Hindlimb muscle (tissue), 1 donor: ENCODE measurements around the gene ALDH3B1. TPM values are rescaled to one million over a fixed set of nuclear protein-coding genes. Genes with fewer than 3 reads are reported as not detected.

Experiments used
- DNase-seq: peaks from one replicate; pipeline ENCODE4 v3.0.0-alpha.2; 2013
- polyA plus RNA-seq: library from polyadenylated mRNA; unstranded; fragments of 120-200 nt; gene quantifications from one replicate; pipeline ENCODE4 v1.2.1, GENCODE V29; 2013; ENCODE audit not compliant: insufficient read length

ALDH3B1 gene
- polyA plus RNA-seq, 1 donor: 17.0 TPM

DNA sequence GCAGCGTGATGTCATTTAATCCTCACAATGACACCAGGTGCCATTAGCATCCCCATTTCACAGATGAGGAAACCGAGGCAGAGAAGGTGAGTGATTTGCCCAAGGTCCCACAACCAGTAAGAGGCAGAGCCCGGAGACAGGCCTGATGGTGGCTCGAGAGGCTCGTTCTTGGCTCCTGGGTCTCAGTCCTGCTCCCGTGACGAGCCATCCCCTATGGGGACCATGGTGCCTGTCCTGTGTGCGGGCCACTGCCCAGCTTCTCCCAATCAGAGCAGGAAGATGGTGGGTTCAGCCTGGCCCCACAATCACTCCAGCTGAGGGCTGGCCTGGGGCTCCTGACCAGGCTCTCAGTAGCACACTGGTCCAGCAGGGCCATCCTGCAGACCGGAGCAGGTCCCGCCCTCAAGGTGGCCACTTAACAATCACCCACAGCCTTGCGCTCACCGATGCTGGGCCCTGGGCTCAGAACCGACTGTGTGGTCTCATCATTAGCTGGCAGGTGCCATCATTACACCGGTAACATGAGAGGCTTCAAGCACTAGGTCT, 3.6 kb downstream of the ALDH3B1 start:
- DNase-seq: no peak

DNA sequence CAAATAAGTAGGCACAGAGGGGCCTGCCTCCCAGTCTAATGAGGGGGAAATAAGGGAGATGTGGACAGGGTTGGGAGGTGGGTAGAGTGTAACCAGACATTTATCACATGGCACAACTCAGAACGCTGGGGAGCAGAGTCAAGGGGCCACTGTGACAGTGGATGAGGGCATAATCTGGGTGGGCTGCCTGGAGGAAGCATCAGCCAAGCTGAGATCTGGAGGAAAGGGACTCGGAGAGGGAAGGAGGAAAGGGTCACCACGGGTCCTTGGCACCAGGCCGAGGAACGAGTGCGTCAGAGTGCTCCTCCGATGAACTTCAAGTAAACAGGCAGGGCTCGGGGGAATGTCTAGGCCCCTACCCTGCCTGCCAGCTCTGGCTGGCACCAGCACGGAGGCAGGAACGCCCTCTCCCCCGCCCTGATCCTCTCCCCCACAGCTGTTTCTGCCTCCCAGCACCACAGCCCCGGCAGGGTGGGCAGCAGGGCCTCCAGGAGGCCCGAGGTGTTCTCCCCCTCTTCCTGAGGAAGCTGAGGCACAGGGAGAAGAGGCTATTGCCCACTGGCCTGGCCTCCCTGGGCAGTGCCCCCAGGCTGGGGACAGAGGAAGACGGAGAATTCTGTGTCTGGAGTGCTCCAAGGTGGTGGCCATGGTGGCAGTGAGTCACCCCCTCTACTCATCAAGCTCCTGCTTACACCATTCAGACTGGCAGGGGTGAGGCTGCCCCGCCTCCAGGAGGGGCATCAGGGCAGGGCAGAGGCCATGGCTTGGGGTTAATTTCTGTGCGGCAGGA, 4.2 kb downstream of the ALDH3B1 start:
- DNase-seq: no peak

GRCh38 chr11:68014947-68015447, 4.9 kb downstream of the ALDH3B1 start:
- no peak for DNase-seq

- no peak for DNase-seq
Observed at GRCh38 chr11:68015467-68015866, 5.3 kb downstream of the ALDH3B1 start.

DNA sequence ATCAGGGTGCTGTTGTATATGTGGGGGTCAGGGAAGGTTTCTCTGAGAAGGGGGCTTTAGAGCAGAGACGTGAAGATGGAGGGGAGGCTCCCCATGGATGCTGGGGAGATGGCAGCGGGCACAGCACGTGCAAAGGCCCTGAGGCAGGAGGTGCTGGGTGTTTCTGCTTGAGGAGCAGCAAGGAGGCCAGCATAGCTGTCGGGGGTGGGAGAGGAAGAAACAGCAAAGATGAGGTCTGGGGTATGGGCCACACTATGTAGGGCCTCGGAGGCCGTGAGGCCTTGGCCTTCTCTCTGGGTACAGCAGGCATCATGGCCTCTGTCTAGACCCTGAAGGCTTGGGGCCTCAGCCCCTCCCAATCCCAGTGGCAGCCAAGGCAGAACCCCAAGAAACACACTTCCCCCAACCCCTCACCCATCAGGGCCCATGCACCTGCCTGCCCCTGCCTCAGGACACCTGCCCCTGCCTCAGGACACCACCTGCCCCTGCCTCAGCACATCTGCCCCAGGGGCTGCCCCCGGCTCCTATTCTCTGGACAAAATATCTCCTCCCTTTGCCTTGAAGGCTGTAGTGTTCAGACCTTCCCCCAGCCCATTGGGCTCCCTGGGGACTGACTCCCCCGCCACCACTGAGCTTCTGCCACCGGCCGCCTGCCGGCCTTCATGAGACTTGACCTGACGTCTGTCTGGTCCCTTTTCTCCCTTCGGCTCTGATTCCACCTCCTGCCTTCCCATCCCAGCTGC, 6.2 kb downstream of the ALDH3B1 start:
- no peak for DNase-seq

DNA sequence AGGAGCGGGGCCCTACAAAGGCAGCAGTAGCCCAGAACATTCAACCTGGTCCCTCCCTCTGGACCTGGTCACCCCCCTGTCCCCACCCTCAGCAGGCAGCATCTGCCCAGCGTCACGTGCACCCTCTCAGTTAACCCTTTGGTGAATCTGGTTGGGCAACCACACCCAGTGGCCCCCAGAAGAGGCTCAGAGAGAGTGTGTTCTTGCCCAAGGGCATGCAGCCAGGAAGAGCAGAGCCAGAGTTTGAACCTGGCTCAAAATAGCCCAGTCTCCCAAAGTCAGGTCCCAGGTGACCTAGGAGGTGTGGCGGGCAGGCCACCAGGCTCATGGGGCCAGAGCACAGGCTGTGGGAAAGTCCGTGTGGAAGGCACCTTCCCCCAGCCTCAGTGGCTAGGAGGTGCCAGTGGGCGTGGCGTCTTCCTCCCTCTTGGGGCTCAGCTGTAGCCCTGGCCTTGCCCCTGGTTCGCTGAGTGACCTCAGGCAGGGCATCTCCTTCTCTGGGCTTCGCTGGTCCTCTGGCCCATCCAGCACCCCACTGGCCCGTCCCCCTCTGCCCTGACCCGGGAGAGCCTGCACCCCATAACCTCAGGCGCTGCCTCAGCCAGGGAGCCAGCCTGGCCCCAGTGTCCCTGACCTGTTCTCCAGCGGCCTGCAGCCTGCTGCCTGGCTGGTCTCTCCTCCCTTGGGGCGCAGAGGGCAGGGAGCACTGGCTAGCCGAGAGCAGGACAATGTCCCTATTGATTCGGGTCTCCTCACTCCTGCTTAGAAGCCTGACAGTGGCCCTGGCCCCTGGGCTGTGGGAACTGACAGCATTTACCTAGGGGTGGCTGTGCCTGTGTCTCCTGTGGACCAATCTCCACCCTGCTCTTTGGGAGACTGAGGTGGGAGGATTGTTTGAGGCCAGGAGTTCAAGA, 7.0 kb downstream of the ALDH3B1 start:
- DNase-seq: no peak

- no peak for DNase-seq
Observed at GRCh38 chr11:68017980-68018729, 8.0 kb downstream of the ALDH3B1 start.

DNA sequence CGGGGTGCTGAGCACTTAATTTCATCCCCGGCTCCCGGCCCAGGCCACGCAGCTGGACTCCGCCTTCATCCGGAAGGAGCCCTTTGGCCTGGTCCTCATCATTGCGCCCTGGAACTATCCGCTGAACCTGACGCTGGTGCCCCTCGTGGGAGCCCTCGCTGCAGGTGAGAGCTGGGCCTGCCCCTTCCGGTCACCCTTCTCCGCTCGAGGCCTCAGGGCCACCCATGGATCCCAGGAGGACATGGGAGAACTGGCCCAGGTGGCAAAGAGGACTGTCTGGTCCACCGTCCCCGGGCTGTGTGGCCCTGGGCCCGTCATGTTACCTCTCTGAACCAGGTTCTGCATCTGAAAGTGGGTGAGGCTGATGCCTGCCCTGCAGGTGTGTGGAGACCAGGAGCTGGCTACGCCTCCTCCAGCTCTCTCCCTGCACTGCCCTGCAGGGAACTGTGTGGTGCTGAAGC, 8.6 kb downstream of the ALDH3B1 start:
- DNase-seq: no peak

DNA sequence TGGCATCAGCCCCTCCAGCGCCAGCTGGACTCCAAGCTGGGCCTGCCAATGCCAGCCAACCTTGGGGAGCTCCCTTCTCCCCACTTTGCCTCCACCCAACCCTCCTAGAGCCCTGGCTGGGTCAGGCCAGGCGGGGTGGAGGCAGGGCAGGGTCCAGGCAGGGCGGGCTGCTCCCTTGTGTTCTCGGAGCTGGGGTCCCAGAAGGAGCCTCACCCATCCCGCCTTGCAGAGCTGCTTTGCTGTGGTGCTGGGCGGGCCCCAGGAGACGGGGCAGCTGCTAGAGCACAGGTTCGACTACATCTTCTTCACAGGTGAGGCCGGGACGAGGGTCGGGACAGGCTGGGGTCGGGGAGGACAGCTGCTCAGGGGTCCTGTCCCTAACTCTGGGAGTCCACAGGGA, 9.4 kb downstream of the ALDH3B1 start:
- DNase-seq: no peak

DNA sequence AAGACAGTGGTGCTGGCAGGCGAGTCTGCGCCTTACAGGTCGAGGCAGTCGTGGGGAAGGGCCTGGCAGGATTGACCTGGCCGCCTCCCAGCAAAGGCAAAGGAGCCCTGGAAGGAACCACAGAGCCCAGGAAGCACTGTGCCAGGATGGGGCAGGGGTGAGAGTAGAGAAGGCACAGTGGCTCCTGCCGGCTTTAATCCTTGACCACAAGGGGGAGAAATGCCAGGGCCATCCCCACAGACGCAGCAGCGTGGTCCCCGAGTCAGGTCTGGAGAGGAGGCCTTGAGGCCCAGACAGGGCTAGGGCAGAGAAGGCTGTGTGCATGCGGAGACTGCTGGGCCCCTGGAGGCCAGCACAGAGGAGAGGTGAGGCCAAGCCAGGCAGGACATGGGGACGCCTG, 10.4 kb downstream of the ALDH3B1 start:
- no peak for DNase-seq

DNA sequence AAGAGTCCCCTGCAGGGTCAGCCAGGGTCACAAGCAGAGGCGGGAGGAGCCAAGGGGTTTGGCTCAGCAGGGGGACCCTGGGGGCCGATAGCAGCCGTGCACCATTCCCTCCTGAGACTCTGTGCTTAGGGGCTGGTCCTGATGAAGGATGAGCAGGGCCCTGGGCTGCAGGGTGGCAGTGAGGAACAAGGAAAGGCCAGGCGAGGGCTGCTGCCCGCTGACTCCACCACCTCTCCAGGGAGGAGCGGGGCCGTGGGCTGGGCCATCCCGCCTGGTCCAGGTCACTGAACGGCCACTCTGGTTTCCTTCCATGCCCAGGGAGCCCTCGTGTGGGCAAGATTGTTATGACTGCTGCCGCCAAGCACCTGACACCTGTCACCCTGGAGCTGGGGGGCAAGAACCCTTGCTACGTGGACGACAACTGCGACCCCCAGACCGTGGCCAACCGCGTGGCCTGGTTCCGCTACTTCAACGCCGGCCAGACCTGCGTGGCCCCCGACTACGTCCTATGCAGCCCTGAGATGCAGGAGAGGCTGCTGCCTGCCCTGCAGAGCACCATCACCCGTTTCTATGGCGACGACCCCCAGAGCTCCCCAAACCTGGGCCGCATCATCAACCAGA, 11.2 kb downstream of the ALDH3B1 start:
- DNase-seq: no peak

GRCh38 chr11:68022531-68022930, 12.4 kb downstream of the ALDH3B1 start:
- DNase-seq: no peak

DNA sequence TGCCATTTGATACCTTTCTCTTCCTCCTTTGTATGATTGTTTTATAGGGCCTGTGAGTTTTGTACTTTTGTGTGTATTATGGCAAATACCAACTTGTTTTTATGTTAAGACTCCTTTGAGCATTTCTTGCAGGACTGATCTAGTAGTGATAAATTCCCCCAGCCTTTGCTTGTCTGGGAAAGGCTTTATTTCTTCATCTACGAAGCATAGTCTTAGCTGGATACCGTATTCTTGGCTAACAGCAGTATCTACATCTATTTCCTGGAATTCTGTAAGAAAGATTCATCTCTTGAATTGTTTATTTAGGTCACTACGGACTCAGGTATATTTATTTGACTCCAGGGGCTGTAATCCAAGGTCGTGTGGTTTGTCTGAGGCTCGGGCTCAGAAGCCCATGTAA, 14.4 kb downstream of the ALDH3B1 start:
- no peak for DNase-seq

DNA sequence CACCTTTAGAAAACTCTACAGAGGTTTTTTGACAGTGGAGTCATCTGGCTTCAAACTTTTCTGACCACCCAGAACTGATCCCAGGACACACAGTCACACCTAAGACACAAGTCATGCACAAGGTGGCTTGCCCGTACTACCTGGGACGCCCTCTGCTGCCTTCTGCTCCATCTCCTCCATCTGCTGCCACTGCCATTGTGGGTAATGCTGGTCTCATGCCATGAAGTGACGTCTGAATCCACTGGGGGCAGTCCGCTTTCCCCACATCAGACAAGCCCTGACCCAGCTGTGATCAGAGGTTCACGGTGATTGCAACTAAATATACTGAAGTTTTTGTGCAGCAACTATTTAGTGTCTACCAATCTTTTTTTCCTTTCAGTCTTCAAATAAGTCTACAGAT, 14.9 kb downstream of the ALDH3B1 start:
- DNase-seq: no peak

DNA sequence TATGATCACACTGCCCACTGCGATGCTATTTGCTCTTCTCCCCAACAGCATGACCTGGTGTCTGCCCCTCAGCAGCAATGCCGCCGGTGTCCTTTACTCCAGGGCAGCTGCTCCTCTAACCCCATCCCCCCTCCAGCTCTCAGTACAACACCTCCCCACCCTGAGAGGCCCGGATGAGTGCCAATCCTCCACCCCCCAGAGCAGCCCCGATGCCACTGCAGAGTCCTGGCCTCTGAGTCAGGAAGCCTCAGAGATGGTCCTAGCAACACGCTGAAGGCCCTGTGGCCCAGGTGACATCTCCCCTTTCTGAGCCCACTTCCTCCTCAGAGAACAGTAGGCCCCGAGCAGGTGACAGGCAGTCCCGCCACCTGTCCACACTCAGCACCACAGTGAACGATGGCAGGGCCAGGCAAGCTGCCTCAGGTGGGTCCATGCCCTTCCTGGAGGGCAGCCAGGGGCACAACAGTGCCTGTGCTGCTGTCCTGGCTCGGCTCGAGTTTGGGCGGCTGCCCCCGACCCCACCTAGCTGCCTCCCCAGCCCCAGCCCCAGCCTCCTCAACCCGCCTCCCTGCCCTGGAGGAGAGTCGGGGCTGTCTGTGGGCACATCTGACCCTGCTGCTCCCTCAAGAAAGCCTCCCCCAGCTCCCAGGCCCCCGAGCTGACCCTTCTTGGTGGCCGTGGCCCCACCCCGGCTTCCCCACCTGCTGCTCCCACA, 16.4 kb downstream of the ALDH3B1 start:
- DNase-seq: no peak

DNA sequence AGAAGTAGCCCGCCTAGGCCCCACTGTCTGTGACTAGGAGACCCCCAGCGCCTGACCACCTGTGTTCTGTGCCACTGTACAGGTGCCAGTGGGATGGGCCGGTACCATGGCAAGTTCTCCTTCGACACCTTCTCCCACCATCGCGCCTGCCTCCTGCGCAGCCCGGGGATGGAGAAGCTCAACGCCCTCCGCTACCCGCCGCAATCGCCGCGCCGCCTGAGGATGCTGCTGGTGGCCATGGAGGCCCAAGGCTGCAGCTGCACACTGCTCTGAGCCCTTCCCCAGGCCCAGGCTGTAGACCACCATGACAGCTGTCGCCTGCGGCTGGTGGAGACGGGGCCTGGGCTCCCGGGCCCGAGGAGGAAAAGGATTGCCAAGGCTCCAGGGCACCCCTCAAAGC, 17.5 kb downstream of the ALDH3B1 start:
- no peak for DNase-seq

DNA sequence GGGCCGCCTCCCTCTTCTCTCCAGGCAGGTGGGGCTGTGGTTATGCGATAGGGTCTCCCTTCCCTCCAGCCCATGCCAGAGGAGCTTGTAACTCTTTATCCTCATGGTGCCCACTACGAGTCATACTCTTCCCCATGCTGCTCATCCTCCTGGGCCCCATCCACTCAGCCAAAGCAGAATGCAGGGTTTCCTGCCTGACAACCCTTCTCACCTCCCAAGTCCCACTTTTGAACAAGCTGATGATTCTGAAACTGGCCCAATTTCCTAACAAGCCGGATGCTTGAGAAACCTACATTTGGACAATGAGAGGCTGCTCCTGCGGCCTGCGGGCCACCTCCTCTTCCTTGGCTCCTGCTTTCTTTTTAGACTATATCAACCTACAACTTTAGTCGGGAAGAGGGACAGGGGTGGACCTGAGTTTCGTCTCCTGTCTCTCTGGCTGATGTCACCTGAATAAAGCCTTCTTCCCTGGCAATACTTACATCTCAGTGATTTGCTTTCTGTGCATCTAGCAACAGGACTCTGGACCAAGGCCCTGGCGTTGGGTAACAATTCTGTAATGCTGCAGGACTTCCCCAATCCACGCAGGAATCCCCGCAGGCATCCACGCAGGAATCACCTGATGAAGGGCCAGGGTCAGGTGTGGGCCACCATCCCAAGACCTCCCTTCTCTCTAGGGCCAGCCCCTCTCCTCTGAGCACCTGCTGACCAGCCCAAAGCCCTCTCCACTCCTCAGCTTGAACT, 18.8 kb downstream of the ALDH3B1 start:
- no peak for DNase-seq

DNA sequence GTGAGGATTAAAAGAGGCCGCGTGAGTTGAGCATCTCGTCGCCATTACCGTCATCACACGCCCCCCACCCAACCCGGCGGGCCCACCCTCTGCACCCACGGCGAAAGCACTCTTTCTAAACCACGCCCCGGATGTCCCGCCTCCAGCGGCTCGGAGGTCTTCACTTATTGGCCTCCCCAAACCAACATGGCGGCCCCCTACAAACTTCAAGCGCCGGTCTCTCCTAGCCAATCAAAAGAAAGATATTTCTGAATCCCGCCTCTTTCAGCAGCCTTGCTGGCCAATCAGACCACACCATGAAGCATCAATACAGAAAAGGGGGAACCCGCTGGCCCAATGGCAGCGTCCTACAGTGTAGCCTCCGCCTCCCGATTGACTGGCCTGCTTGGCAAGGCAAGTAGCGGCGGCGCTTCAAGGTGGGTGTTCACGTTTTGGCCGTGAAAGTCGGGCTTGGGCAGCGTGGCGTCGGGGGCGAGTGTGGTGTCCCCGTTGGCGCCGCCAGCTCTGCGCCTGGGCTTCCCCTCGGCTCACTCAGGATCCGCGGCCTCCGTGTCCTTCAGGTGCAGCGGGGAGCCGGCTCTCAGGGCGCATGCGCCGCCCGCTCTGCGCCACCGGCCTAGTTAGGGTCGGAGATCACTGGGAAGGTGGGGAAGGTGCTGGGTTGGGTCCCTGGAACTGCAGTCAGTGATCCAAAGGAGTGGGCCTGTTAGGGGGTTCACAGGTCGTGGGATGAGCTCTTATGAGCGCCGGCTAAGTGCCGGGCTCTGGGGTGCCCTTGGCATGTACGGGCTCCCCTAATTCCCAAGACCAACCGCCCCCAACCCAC, 20.4 kb downstream of the ALDH3B1 start, which contains the start of gene NDUFS8:
NDUFS8 (plus strand) TSS at position 364 of the 826 bp plus-strand sequence. CDS start 1,471 bp downstream, outside the sequence.
- peak; percentile 97 for DNase-seq

DNA sequence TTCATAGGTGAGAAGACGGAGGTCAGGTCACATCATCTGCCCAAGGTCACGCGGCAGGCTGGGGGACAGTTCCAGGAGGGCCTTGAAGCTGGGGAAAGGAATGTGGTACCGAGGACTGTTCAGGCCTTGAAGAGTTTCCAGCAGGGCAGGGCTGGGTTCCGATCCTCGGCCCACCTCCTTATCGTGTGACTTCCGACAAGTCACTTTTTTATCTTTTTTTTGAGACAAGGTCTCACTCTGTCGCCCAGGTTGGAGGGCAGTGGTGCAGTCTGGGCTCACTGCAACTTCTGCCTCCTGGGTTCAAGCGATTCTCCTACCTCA, 21.0 kb downstream of the ALDH3B1 start:
- DNase-seq: no peak
